SH-SY5Y (cell line): Measurements from ENCODE around the gene MAP2K7.

Experiments
- GATA2 ChIP-seq: IDR thresholded peaks from 2 replicates; pipeline ENCODE4 v1.6.1; 2011; ENCODE audit warnings: mild to moderate bottlenecking, low read depth, low read length
- GATA3 ChIP-seq: IDR thresholded peaks from 2 replicates; pipeline ENCODE4 v1.6.1; 2011; ENCODE audit warnings: low read depth, mild to moderate bottlenecking, low read length, moderate library complexity

MAP2K7 gene

DNA sequence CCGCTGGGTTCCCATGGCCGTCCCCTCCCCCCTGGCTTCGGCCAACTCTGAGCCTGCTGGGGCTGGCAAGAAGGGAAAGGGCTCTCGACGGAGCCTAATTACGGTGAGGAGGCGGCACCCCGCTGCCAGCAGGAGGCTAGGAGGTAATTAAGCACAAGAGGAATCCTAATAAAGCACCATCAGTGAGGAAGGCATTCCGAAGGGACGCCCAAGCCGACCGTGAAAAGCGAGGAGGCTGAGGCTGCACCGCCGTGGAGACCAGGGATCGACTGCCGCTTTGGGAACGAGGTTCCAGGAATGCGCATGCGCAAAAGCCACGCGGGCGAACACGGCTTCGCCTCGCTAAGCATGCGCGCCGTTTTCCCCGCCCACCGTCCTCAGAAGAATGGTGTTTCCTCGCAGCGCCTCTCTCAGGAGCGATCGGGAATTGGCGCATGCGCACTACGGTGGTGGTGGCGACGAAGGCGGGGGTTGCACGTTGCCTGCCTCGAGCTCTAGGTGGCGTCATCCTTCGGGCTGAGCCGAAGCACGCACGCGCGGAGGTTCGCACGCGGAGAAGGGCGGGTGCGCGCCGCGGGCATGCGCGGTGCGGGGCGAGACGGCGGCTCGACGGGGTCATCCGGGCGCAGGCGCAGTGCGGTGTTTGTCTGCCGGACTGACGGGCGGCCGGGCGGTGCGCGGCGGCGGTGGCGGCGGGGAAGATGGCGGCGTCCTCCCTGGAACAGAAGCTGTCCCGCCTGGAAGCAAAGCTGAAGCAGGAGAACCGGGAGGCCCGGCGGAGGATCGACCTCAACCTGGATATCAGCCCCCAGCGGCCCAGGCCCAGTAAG, at the start of gene MAP2K7:
TSS of gene MAP2K7 (plus strand) at position 634 of the 830 bp plus-strand sequence. CDS start at position 702, 68 bp downstream.
- no peak for TF ChIP-seq GATA3
- TF ChIP-seq GATA2: no peak; the same call in 1 of the 2 replicates

DNA sequence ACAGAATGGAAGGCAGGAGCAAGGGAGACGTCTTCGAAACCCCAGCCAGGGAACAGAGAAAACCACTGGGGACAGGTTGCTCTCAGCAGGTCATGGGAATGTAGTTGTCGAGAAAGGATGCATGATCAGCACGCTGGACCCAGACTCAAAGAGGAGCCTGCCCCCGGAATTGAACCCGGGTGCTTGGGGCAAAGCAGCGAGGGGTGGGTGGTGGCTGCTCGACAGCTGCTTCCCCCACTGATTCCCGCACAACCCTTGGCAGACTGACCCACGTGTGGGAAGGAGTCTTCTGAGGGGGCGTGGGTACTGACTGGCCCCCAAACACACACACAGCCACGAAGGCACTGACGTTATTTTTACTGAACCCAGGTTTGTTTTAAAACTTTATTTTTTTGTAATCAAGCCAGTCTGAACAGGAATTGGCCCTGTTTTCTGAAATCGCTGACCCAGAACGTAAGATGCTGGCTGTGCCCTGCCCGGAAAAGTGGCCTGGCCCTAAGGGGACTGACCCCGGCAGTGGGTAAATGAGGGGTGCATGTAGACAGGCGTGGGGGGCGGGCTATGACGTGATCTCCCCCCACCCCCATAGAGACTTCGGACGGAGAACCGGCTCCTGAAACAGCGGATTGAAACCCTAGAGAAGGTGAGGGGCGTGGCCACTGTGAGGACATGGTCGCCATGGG, 48.1 kb upstream of the MAP2K7 start:
- no peak for TF ChIP-seq GATA2
- no peak for TF ChIP-seq GATA3

DNA sequence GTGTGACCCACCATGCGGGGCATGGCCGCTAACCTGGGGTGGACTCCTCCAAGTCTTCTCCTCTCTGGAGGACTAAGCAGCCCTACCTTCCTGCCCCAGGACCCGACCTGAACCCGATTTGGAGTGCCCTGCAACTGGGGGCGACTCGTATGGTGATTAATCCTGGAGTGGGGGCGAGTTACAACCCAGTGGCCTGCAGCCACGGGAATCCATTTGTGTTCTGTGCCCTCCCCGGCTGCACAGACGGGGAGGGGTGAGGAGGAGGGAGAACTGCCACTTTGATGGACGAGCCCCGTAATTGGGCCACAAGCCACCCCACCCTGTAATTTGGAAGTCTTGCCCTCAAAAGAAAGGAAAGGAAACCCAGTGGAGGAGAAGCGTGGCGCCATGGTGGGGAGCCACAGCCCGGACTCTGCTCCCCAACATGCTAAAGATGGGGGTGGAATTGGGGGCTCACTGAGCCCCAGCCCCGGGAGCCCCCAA, 47.5 kb upstream of the MAP2K7 start:
- no peak for TF ChIP-seq GATA2

DNA sequence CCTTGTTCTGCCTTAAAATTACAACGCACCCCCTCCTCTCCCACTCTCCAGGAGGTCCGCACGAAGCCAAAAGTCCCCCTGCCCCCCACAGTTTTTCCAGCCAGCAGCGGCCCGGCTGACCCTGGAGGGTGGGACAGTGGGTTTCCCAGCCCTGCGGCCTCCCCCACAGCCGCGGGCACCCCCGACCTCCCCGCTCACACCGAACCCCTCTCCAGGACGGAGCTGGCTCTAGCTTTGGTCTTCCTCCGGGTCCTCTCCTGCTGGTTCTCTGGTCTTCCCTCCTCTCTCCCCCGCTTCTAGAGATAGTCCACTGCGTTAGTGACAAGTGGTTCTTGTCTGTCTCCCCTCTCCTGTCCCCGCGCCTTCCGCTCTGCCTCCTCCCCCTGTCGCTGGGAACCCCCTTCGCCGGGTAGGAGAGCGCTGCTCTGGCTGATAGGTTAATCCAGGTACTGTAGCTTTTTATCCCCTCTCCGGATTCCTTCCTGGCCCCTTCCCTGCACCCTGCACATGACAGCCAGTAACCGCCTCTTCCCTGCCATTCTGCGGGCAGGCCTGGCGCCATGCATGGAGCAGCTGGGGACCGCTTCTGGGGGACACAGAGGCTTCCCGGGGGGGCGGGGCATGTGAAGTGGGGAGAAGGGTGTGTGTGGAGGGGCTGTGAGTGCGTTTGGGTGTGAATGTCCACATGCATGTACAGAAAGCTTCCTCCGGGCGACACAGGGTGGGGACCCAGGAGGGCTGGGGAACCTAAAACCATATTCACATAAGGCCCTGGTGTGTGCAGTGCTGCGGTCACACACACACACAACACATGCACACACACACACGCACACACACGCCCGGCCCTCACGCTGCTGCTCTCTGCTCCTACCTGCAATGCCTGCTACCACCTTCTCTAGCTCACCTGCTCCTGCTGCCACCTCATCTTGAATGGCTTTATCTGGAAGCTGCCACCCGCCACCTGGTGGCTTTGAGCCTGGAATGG, 46.7 kb upstream of the MAP2K7 start:
- no peak for TF ChIP-seq GATA2
- no peak for TF ChIP-seq GATA3

DNA sequence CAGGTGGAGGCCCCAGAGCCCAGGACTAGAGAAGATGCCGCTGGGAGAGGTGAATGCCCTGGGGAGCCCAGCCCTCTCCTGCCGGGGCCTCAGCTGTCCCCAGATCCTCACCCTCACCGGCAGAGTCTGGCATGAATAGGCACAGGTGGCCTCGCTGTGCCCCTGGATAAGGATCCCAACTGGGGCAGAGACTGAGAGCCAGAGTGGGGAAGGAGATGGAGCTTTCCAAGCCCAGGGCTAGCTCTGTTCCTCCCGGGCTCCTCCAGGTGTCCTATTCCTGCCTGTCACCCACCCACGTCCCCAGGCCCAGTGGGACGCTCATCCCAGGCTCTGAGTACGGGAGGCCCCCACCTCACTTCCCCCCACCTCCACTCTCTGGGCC, 46.0 kb upstream of the MAP2K7 start:
- TF ChIP-seq GATA2: no peak
- no peak for TF ChIP-seq GATA3

DNA sequence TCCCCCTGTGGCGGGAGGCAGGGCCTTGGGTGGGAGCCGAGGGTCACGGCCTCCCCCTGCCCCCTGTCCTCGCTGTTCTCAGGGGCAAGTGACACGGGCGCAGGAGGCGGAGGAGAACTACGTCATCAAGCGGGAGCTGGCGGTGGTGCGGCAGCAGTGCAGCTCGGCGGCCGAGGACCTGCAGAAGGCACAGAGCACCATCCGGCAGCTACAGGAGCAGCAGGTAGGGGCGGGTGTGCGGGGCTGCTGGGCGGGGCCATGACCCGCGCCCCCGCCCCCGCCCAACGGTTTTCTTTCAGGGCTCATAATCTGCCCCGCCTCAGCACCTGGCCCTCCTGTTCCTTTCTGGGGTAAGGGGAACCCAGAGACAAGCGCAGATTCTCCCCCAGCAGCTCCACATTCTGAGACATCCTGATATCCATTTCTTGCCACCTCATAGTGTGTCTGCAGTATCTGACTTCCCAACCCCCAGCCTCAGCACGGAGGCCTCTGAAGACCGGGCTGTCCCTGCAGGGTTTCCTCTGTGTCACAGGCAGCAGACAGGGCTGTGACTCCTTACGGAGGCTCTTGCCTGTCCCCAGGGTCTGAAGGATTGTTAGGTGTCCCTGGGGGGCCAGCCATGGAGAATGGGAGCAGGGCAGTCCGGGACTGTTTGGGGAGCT, 45.4 kb upstream of the MAP2K7 start:
- no peak for TF ChIP-seq GATA3
- no peak for TF ChIP-seq GATA2

DNA sequence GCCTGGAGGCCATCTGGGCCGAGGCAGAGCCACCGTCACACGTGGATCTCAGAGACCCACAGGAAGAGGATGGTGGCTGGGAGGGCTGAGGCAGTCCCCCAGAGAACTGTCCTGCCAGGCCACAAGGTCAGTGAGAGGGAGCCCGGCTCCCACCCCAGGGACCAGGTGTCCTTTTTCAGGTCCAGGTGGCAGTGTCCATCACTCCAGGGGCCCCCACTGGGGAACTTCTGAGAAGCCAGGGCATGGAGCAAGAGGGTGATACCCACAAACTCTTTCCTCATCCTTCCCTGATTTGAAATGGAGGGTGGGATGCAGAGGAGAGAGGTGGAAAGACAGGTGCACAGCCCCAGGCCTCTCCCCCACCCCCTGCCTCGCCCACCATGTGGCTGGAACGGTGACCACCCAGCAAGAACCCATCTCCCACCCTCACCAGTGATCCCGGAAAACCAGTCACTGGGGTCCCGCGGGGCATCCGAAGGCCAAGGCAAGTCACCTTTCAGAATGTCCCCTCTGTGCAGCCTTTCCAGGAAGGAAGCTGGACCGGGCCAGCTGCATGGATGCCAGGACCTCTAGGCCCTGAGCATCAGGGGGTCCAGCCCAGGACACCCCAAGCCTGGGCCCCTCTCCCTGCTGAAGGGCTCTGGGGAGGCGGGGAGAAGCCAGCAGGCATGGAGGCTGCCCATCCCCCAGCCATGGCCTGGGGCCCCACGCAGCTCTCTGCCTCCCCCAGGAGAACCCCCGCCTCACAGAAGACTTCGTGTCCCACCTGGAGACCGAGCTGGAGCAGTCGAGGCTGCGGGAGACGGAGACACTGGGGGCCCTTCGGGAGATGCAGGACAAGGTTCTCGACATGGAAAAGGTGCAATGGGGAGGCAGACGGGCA, 43.6 kb upstream of the MAP2K7 start:
- TF ChIP-seq GATA2 (no peak), GATA3 (no peak)

DNA sequence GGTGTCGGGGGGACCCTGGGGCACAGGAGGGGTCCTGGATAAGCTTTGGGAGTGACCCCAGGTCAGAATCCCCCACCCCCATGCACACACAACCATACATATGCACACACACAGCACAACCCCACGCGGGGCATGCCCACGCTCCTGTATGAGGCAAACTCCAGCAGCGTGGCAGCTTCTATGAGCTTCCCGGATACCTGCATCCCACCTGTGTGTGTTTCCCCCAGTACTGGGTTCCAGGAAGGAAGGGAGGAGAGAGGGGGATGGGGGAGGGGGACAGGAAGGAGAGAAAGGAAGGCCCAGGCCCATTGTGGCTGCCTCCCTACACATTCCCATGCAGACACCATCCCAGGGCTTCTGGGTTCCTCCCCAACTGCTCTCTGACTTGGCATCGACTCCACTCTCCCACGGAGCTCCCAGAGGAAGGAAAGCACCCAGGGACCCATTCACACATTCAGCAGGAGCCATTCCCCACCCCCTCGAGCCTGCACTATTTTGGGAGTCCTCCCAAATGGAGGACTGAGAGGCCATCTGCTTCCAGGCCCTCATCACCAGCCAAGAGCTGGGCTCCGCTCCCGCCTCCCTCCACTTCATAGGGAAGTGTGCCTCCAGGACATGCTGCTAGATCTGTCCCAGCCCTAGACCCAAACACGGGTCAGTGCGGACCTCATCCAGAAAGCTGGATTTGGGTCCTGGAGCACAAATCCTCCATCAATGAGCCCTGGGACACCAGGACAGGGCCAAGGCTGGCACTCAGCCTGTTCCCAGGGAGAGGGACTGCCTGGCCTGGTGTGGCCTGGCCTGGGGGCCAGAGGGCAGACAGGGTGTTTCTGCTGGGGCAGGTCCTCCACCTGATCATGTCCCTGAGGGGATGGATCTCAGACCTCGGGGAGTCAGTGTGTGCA, 42.7 kb upstream of the MAP2K7 start:
- TF ChIP-seq GATA2 (no peak), GATA3 (no peak)

DNA sequence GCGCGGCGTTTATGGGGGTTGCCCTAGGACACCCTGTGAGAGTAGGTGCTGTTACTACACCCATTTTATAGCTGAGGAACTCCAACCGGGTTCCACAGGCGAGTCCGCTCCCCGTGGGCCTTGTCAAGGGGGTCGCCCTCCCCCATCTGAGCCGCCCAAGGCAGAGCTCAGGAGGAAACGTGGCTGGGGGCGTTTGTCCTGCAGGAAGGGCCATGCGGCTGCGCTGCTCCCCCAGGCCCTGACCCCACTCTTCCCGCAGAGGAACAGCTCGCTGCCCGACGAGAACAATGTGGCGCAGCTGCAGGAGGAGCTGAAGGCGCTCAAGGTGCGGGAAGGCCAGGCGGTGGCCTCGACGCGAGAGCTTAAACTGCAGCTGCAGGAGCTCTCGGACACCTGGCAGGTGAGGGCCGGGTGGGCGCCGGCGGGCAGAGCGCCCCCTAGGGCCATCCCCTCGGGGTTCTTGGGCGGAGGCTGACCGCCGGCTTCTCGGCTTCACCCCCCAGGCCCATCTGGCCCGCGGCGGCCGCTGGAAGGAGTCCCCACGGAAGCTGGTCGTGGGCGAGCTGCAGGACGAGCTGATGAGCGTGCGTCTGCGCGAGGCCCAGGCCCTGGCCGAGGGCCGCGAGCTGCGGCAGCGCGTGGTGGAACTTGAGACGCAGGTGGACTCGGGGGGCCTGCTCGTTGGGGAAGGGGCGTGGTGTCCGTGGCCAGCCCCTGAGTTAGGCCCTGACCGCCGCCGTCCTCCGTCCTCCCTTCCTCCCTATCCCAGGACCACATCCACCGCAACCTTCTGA, 41.9 kb upstream of the MAP2K7 start:
- TF ChIP-seq GATA3: no peak
- no peak for TF ChIP-seq GATA2

DNA sequence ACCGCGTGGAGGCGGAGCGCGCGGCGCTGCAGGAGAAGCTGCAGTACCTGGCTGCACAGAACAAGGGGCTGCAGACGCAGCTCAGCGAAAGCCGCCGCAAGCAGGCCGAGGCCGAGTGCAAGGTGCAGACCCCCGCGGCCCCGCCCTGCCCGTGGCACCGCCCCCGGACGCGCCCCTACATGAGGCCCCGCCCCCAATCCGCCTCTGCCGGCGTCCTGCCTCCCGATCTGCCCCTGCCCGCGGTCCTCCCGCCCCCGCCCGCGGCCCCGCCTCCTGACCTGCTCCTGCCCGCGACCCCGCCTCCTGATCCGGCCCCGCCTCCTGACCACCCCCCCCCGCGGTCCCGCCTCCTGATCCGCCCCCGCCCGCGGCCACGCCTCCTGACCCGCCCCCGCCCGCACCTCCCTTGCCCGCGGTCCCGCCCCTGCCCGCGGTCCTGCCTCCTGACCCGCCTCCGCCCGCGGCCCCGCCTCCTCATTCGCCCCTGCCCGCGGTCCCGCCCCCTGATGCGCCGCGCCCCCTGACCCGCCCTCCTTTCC, 41.2 kb upstream of the MAP2K7 start:
- TF ChIP-seq GATA2 (no peak), GATA3 (no peak)
